Lower leg skin (tissue), 3 donors: ENCODE measurements around the gene GCLC.

ENCODE experiments used
- POLR2A ChIP-seq, 2 donors: fragments of 450-650 bp; IDR thresholded peaks; one replicate each; pipeline ENCODE4 v1.6.1; 2016 to 2017; ENCODE audit warnings: antibody characterized with exemption in 2 of 2, mild to moderate bottlenecking in 1 of 2, moderate library complexity in 1 of 2
- TF ChIP-seq, protein P1 (sequence below), 3 donors: fragments of 450-650 bp; IDR thresholded peaks; one replicate each; pipeline ENCODE4 v1.5.1; 2016; ENCODE audit warnings: antibody characterized with exemption in 3 of 3, mild to moderate bottlenecking in 3 of 3, moderate library complexity in 2 of 3

DNA sequence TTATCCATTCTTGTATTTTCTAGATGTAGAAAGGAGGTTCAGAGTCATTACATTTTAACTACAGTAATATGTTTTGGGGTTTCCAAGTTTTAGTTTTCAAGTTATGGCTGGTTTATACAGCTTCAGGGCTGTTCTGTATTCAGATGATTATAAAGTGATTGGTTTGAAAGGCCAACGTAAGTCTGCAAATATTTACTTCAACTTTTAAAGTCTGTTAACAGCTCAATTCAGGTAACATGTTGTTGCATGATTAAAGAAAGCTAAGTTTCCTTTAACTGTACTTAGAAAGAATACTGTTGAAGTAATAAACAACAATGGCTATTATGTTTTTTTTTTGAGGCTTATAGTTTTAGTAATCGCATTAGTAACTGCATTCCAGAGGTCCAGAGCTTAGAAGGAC lies 22.8 kb upstream of the GCLC start:
- TF ChIP-seq, protein P1, sequence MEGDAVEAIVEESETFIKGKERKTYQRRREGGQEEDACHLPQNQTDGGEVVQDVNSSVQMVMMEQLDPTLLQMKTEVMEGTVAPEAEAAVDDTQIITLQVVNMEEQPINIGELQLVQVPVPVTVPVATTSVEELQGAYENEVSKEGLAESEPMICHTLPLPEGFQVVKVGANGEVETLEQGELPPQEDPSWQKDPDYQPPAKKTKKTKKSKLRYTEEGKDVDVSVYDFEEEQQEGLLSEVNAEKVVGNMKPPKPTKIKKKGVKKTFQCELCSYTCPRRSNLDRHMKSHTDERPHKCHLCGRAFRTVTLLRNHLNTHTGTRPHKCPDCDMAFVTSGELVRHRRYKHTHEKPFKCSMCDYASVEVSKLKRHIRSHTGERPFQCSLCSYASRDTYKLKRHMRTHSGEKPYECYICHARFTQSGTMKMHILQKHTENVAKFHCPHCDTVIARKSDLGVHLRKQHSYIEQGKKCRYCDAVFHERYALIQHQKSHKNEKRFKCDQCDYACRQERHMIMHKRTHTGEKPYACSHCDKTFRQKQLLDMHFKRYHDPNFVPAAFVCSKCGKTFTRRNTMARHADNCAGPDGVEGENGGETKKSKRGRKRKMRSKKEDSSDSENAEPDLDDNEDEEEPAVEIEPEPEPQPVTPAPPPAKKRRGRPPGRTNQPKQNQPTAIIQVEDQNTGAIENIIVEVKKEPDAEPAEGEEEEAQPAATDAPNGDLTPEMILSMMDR (IDR thresholded peaks at IDR 0.05), result no peak
- no peak for TF ChIP-seq POLR2A (IDR thresholded peaks at IDR 0.05)
